Ascending aorta (tissue), 2 donors: ENCODE measurements around the gene SRRM4. TPM values are rescaled to one million over a fixed set of nuclear protein-coding genes. Genes with fewer than 3 reads are reported as not detected.
"Not testable (repeated sequence)": the region's sequence is repeated elsewhere in the genome, so short reads cannot be mapped to it uniquely, and the experiment has no call there.

Experiments used
- DNase-seq, 2 donors: peaks; one replicate each; pipeline ENCODE4 v3.0.0-alpha.2; 2019; ENCODE audit warnings: low spot score in 2 of 2
- H3K27ac ChIP-seq, 2 donors: fragments of 200-600 bp; sonication (generic); one replicate each; pipeline ENCODE4 v1.5.1; 2016 to 2017; ENCODE audit warnings: mild to moderate bottlenecking in 1 of 2
- H3K27me3 ChIP-seq: fragments of 200-600 bp; sonication (generic); one replicate; pipeline ENCODE4 v1.5.1; 2017
- H3K36me3 ChIP-seq, 2 donors: fragments of 200-600 bp; sonication (generic); one replicate each; pipeline ENCODE4 v1.5.1; 2016
- H3K4me1 ChIP-seq, 2 donors: fragments of 200-600 bp; sonication (generic); one replicate each; pipeline ENCODE4 v1.5.1; 2016 to 2017; ENCODE audit warnings: mild to moderate bottlenecking in 1 of 2
- H3K4me3 ChIP-seq, 2 donors: fragments of 200-600 bp; sonication (generic); one replicate each; pipeline ENCODE4 v1.5.1; 2016 to 2017; ENCODE audit warnings: mild to moderate bottlenecking in 1 of 2
- H3K9me3 ChIP-seq, 2 donors: fragments of 200-600 bp; sonication (generic); one replicate each; pipeline ENCODE4 v1.5.1; 2016
- intact Hi-C: fragments of 100-400 bp; cut with DNase I; formaldehyde crosslinking; loops from one replicate; pipeline ENCODE4 v1.15.1; 2023
- total RNA-seq: library from RNA; depleted of rRNA; stranded (reverse); fragments of >200 nt; gene quantifications from one replicate; pipeline ENCODE4 v1.1.0, GENCODE V29; 2016
- TF ChIP-seq, protein P1 (sequence below), 3 experiments: fragments of 200-600 bp in 2 of 3; fragments of 450-650 bp in 1 of 3; sonication (generic) in 2 of 3; IDR thresholded peaks; one replicate each; pipeline ENCODE4 v1.5.1; 2016 to 2019; ENCODE audit warnings: antibody characterized with exemption in 3 of 3, mild to moderate bottlenecking in 1 of 3, moderate library complexity in 1 of 3

The SRRM4 gene
- total RNA-seq, 1 donor from 2014 or later: not detected

DNA sequence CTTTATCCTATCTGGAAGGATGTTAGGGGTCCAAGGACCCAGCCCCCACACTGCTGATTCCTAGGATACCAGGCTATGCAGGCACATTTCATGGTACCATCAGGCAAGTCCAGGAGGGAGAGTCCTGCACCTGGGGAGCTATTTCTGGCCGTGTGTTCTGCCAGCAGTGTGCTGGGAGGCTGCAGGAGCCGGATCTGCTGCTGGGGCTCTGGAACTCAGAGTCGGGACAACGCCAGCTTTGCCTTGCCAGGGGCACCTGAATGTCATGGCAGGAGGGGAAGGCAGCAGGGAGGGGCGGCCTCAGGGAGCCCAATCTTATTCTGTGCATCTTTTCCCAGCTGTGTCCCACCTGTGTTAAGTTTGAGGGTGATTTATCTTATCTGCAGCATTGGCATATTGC, 17.8 kb downstream of the SRRM4 start:
- H3K4me3 ChIP-seq: no peak overlapping the region
- H3K27me3 ChIP-seq: no peaks in the 10 kb centered on the region
- intact Hi-C loops: no loop called here
- no peak for DNase-seq
- H3K9me3 ChIP-seq: no peaks in the 10 kb centered on the region
- H3K4me1 ChIP-seq: no peaks in the 10 kb centered on the region
- TF ChIP-seq, protein P1, sequence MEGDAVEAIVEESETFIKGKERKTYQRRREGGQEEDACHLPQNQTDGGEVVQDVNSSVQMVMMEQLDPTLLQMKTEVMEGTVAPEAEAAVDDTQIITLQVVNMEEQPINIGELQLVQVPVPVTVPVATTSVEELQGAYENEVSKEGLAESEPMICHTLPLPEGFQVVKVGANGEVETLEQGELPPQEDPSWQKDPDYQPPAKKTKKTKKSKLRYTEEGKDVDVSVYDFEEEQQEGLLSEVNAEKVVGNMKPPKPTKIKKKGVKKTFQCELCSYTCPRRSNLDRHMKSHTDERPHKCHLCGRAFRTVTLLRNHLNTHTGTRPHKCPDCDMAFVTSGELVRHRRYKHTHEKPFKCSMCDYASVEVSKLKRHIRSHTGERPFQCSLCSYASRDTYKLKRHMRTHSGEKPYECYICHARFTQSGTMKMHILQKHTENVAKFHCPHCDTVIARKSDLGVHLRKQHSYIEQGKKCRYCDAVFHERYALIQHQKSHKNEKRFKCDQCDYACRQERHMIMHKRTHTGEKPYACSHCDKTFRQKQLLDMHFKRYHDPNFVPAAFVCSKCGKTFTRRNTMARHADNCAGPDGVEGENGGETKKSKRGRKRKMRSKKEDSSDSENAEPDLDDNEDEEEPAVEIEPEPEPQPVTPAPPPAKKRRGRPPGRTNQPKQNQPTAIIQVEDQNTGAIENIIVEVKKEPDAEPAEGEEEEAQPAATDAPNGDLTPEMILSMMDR (IDR thresholded peaks at IDR 0.05): no peak
- H3K36me3 ChIP-seq: no peaks in the 10 kb centered on the region
- H3K27ac ChIP-seq: no peak overlapping the region

DNA sequence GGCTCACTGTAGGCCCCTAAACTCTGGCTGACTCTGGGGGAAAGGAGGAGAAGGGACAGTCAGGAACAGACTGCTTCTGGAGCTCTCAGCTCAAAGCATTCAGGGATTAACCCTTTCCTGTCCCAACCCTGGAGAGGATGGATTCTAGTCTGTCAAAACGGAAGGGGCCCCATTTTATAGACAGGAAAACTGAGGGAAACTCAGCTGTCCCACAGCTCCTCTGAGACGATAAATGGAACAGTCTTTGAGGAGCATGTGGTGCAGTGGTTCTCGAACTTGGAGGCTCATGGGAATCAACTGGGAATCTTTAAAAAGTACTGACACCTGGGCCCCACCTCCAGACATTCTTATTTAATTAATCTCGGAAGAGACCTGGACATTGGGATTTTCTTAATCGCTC, 23.7 kb downstream of the SRRM4 start:
- no peak overlapping the region for H3K27ac ChIP-seq
- TF ChIP-seq, protein P1 (IDR thresholded peaks at IDR 0.05): no peak
- H3K4me3 ChIP-seq: no peak overlapping the region
- intact Hi-C loops: no loop called here
- no peaks in the 10 kb centered on the region for H3K4me1 ChIP-seq
- H3K36me3 ChIP-seq: no peaks in the 10 kb centered on the region
- no peaks in the 10 kb centered on the region for H3K9me3 ChIP-seq
- no peaks in the 10 kb centered on the region for H3K27me3 ChIP-seq
- no peak for DNase-seq

DNA sequence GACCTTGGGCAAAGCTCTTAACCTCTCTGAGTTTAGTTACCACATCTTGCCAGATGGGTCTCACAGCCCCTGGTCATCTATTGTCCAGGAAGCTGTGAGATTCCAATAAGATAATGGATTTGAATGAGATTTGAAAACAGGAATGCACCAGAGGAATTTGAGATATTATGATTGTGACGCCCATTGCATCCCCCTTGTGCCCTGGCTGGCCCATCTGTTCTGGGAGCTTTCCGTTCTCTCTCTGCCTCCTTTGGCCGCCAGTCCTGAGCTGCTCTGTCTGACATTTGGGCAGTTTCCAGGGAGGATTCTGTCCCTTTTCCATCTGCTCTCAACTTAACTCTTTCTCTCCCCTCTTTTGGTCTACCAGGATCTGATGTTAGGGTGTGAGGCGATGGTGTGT, 24.6 kb downstream of the SRRM4 start:
- DNase-seq: no peak
- no peaks in the 10 kb centered on the region for H3K27me3 ChIP-seq

DNA sequence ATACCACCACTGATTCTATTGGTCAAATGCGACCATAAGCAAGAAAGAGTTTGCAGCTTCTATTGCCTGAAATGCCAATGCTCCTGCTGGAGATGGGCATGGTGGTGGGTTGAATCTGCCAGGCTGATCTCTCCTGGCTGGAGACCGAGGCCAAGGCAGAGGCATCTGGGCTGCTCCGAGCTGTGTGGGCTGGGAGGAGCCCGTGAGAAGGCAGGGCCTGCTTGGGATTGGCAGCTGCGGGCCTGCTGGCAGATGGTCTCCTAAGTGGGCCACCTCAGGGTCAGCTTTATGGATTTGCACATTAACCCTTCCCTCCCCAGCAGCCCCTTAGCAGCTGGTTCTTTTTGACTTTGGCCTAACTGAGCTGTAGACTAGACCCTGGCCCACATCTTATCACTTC, 25.4 kb downstream of the SRRM4 start:
- TF ChIP-seq, protein P1 (IDR thresholded peaks at IDR 0.05): no peak
- Histone ChIP-seq H3K27me3 (no peaks in the 10 kb centered on the region), H3K9me3 (no peaks in the 10 kb centered on the region), H3K4me3 (no peak overlapping the region), H3K36me3 (no peaks in the 10 kb centered on the region), H3K4me1 (no peaks in the 10 kb centered on the region), H3K27ac (no peak overlapping the region)
- DNase-seq: no peak
- intact Hi-C loops: no loop called here

More for the DNA sequence above, 24.6 kb downstream of the SRRM4 start:
- TF ChIP-seq, protein P1 (IDR thresholded peaks at IDR 0.05): no peak
- H3K4me1 ChIP-seq: no peaks in the 10 kb centered on the region
- H3K36me3 ChIP-seq: no peaks in the 10 kb centered on the region
- no peak overlapping the region for H3K27ac ChIP-seq
- no peak overlapping the region for H3K4me3 ChIP-seq
- intact Hi-C loops: no loop called here
- H3K9me3 ChIP-seq: no peaks in the 10 kb centered on the region

DNA sequence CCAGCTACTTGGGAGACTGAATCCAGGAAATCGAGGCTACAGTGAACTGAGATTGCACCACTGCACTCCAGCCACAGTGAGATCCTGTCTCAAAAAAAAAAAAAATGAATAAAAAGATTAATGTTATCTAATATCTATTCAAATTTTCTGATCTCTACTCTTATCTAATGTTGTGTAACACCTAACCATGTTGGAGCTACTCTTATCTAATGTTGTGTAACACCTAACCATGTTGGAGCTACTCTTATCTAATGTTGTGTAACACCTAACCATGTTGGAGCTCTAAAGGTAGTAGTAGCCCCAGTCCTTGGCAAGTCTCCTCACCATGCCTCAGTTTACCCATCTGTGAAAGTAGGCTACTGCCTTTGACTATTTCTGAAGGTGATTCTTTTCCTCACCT, 26.9 kb downstream of the SRRM4 start:
- H3K4me1 ChIP-seq, H3K27me3 ChIP-seq, H3K9me3 ChIP-seq, H3K36me3 ChIP-seq, H3K4me3 ChIP-seq, intact Hi-C loops, H3K27ac ChIP-seq, DNase-seq: not testable (repeated sequence)

DNA sequence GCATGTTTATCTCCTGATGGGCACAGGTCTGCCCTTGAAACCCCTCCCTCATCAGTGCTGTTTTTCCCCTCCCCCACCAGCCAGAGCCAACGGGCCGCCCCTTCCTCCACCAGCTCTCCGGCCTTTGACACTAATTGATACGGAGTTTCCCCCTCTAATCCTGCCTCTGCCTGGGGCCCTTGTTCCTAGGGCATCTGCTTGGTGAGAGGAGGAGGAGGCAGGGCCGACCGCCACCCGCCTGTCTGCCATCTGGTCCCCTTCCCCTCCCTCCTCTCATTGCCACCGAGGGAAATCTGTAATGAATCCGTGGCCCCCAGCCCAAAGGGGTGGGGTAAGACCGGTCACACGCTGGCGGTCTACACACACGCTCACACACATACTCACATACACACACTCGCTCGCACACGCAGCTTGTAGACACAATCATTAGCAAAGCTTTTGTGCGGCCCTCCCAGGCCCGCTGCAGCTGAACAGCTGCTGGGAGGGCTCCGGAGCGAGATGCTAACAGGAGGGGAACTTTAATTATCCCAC, 27.4 kb downstream of the SRRM4 start:
- Histone ChIP-seq H3K27ac (no peak overlapping the region), H3K27me3 (no peaks in the 10 kb centered on the region)

More for the DNA sequence above, 27.4 kb downstream of the SRRM4 start:
- H3K4me3 ChIP-seq: no peak overlapping the region
- no peaks in the 10 kb centered on the region for H3K36me3 ChIP-seq
- no peaks in the 10 kb centered on the region for H3K9me3 ChIP-seq
- TF ChIP-seq, protein P1 (IDR thresholded peaks at IDR 0.05): no peak
- intact Hi-C loops: no loop called here
- no peaks in the 10 kb centered on the region for H3K4me1 ChIP-seq
- no peak for DNase-seq
